IPS-20b (cell line): ENCODE data around the gene ANKRD13C.

Experiments used
- H3K27ac ChIP-seq: one replicate; pipeline ENCODE4 v1.5.1; 2013; ENCODE audit warnings: low read length
- H3K27me3 ChIP-seq: 2 replicates; pipeline ENCODE4 v1.6.1; 2013; ENCODE audit warnings: mild to moderate bottlenecking, low read length, inconsistent platforms; ENCODE audit not compliant: insufficient read depth
- H3K36me3 ChIP-seq: 2 replicates; pipeline ENCODE4 v1.6.1; 2013; ENCODE audit warnings: low read depth, mild to moderate bottlenecking, inconsistent platforms, low read length, moderate library complexity; ENCODE audit not compliant: insufficient read depth
- H3K4me1 ChIP-seq: 2 replicates; pipeline ENCODE4 v1.6.1; 2013; ENCODE audit warnings: mild to moderate bottlenecking, control low read depth, inconsistent platforms, low read length, moderate library complexity; ENCODE audit not compliant: insufficient read depth
- H3K4me3 ChIP-seq: 2 replicates; pipeline ENCODE4 v1.5.1; 2013; ENCODE audit warnings: mild to moderate bottlenecking, low read length, inconsistent platforms
- H3K9ac ChIP-seq: 2 replicates; pipeline ENCODE4 v1.6.1; 2013; ENCODE audit warnings: low read depth, mild to moderate bottlenecking, inconsistent platforms, low read length, moderate library complexity
- H3K9me3 ChIP-seq: 2 replicates; pipeline ENCODE4 v1.6.1; 2013; ENCODE audit warnings: mild to moderate bottlenecking, low read depth, low read length, inconsistent platforms; ENCODE audit not compliant: insufficient read depth

The ANKRD13C gene

GRCh38 chr1:70288166-70288565, 66.4 kb downstream of the ANKRD13C start:
- Histone ChIP-seq H3K36me3 (peaks cover 35% of the 10 kb centered on the region), H3K9ac (no peak overlapping the region), H3K9me3 (no peaks in the 10 kb centered on the region), H3K4me3 (no peak overlapping the region), H3K27me3 (no peaks in the 10 kb centered on the region), H3K27ac (no peak overlapping the region), H3K4me1 (no peaks in the 10 kb centered on the region)

GRCh38 chr1:70286453-70286852, 68.1 kb downstream of the ANKRD13C start:
- H3K9ac ChIP-seq: no peak overlapping the region
- H3K4me3 ChIP-seq: no peak overlapping the region
- H3K27me3 ChIP-seq: no peaks in the 10 kb centered on the region
- peaks cover 25% of the 10 kb centered on the region for H3K36me3 ChIP-seq
- no peak overlapping the region for H3K27ac ChIP-seq
- no peaks in the 10 kb centered on the region for H3K4me1 ChIP-seq
- no peaks in the 10 kb centered on the region for H3K9me3 ChIP-seq

DNA sequence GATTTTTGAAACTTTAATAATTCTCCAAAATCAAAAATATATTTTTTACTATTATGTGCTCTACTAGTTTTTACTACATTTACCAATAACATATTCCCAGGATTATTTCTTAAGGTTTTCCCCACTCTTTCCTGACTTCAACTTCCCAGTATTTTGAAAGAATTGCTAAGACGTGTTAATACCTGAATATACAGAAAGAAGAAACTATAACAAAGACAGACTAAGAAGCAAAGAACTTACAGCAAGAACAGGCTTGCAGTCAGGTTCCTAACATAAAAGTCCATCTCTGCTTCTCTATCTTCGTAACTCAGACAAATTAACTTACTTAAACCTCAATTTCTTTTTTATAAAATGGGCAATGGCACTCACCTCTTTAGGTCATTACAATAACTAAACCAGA, 70.2 kb downstream of the ANKRD13C start:
- no peak overlapping the region for H3K27ac ChIP-seq
- peaks cover 18% of the 10 kb centered on the region for H3K36me3 ChIP-seq
- no peaks in the 10 kb centered on the region for H3K9me3 ChIP-seq

GRCh38 chr1:70278710-70279109, 75.8 kb downstream of the ANKRD13C start:
- Histone ChIP-seq H3K27me3 (no peaks in the 10 kb centered on the region), H3K36me3 (peaks cover 26% of the 10 kb centered on the region), H3K4me1 (no peaks in the 10 kb centered on the region), H3K27ac (no peak overlapping the region), H3K9me3 (no peaks in the 10 kb centered on the region), H3K4me3 (no peak overlapping the region), H3K9ac (no peak overlapping the region)

More for the DNA sequence above, 70.2 kb downstream of the ANKRD13C start:
- Histone ChIP-seq H3K4me1 (no peaks in the 10 kb centered on the region), H3K4me3 (no peak overlapping the region), H3K9ac (no peak overlapping the region), H3K27me3 (no peaks in the 10 kb centered on the region)

GRCh38 chr1:70277875-70278274, 76.6 kb downstream of the ANKRD13C start:
- H3K4me3 ChIP-seq: no peak overlapping the region
- H3K9me3 ChIP-seq: no peaks in the 10 kb centered on the region
- H3K27ac ChIP-seq: no peak overlapping the region
- no peaks in the 10 kb centered on the region for H3K27me3 ChIP-seq
- no peak overlapping the region for H3K9ac ChIP-seq
- peaks cover 34% of the 10 kb centered on the region for H3K36me3 ChIP-seq
- H3K4me1 ChIP-seq: no peaks in the 10 kb centered on the region

GRCh38 chr1:70265946-70266345, 88.6 kb downstream of the ANKRD13C start:
- no peaks in the 10 kb centered on the region for H3K4me1 ChIP-seq
- no peak overlapping the region for H3K9ac ChIP-seq
- H3K9me3 ChIP-seq: no peaks in the 10 kb centered on the region
- H3K27ac ChIP-seq: no peak overlapping the region
- no peaks in the 10 kb centered on the region for H3K27me3 ChIP-seq
- no peak overlapping the region for H3K4me3 ChIP-seq
- peaks cover 36% of the 10 kb centered on the region for H3K36me3 ChIP-seq

DNA sequence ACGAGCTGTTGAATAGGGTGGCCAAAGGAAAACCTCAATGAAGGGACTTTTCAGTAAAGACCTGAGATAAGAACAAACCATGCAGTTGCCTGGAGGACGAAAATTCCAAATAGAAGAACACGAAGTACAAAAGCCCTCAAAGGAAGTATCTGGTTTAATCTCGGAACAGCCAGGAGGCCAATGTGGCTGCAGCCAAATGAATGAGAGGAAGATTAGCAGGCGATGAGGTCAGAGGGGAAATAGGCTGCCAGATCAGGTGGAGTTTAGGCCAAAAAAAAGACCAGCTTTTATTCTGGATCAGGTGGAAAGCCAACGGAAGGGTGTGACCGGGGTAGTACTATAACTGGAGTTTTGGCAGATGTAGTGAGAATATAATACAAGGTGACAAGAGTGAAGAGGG, 89.7 kb downstream of the ANKRD13C start:
- Histone ChIP-seq H3K4me3 (no peak overlapping the region), H3K27me3 (no peaks in the 10 kb centered on the region), H3K36me3 (peaks cover 39% of the 10 kb centered on the region; the same call in 1 of the 2 replicates), H3K9ac (no peak overlapping the region), H3K9me3 (no peaks in the 10 kb centered on the region), H3K27ac (no peak overlapping the region), H3K4me1 (no peaks in the 10 kb centered on the region)

GRCh38 chr1:70256664-70257063, 97.9 kb downstream of the ANKRD13C start:
- Histone ChIP-seq H3K36me3 (peaks cover 24% of the 10 kb centered on the region), H3K27me3 (no peaks in the 10 kb centered on the region), H3K4me1 (no peaks in the 10 kb centered on the region), H3K9me3 (no peaks in the 10 kb centered on the region), H3K4me3 (no peak overlapping the region), H3K9ac (no peak overlapping the region), H3K27ac (no peak overlapping the region)

GRCh38 chr1:70248729-70249128, 105.8 kb downstream of the ANKRD13C start:
- no peak overlapping the region for H3K4me3 ChIP-seq
- H3K9ac ChIP-seq: no peak overlapping the region
- H3K27ac ChIP-seq: no peak overlapping the region
- no peaks in the 10 kb centered on the region for H3K4me1 ChIP-seq
- no peaks in the 10 kb centered on the region for H3K9me3 ChIP-seq
- H3K27me3 ChIP-seq: no peaks in the 10 kb centered on the region
- H3K36me3 ChIP-seq: peaks cover 90% of the 10 kb centered on the region

DNA sequence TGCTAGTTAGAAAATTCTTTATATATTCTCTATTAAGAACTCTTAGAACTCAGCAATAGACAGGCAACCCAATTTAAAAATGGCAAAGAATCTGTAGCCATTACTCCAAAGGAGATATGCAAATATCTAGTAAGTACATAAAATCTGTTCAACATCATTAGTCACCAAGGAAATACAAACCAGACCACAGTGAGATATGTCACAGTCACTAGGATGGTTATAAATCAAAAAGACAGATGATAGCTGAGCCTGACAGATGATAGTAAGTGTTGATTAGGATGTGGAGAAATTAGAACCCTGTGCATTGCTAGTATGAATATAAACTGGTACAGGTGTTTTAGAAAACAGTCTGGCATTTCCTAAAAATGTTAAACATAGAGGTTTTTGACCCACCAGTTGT, 106.8 kb downstream of the ANKRD13C start:
- H3K27ac ChIP-seq: no peak overlapping the region
- H3K4me3 ChIP-seq: no peak overlapping the region
- H3K9ac ChIP-seq: no peak overlapping the region
- H3K4me1 ChIP-seq: no peaks in the 10 kb centered on the region
- peaks cover 100% of the 10 kb centered on the region for H3K36me3 ChIP-seq
- no peaks in the 10 kb centered on the region for H3K27me3 ChIP-seq
- no peaks in the 10 kb centered on the region for H3K9me3 ChIP-seq

DNA sequence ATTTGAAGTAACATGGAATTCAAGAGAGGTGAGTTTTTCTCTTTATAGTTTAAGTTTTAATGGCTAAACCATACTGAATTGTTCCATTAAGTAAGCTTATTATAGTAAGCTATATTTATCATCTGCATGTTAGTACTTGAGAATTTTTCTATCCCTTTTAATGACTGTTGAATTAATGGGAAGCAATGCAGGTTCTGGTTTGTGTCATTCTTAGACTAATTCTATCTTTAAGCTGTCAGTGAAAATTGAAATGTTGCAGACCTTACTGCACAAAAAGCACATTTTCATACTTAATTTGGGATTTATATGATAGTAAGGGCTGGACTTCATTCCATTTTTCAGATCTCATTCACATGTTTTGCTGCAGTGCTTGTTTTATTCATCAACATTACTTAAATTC, 107.4 kb downstream of the ANKRD13C start:
- H3K4me1 ChIP-seq: no peaks in the 10 kb centered on the region
- no peak overlapping the region for H3K9ac ChIP-seq
- H3K27me3 ChIP-seq: no peaks in the 10 kb centered on the region
- H3K36me3 ChIP-seq: peaks cover 100% of the 10 kb centered on the region
- no peak overlapping the region for H3K27ac ChIP-seq
- no peak overlapping the region for H3K4me3 ChIP-seq
- H3K9me3 ChIP-seq: no peaks in the 10 kb centered on the region

DNA sequence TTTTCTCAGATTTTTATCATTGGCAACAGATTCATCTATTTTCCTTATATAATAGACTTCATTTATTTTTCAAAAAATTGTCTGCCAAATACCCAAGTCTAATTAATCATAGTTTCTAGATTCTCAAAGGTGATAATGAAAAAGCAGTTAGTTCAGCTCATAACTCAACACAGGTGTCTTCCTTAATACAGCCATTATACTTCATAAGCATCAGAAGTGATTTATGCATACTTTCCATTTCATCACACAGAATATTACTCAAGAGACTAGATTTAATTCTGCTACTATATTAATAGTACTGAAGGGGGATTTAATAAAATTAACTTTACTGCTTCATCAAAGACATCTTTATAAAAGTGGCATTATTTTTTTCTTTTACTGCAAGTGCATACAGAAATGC, 114.6 kb downstream of the ANKRD13C start:
- Histone ChIP-seq H3K4me3 (no peak overlapping the region), H3K27ac (no peak overlapping the region), H3K9ac (no peak overlapping the region), H3K36me3 (peaks cover 99% of the 10 kb centered on the region), H3K27me3 (no peaks in the 10 kb centered on the region), H3K9me3 (no peaks in the 10 kb centered on the region), H3K4me1 (no peaks in the 10 kb centered on the region)

GRCh38 chr1:70234733-70235132, 119.8 kb downstream of the ANKRD13C start:
- no peaks in the 10 kb centered on the region for H3K4me1 ChIP-seq
- no peak overlapping the region for H3K27ac ChIP-seq
- no peaks in the 10 kb centered on the region for H3K9me3 ChIP-seq
- peaks cover 99% of the 10 kb centered on the region for H3K36me3 ChIP-seq
- H3K9ac ChIP-seq: no peak overlapping the region
- H3K27me3 ChIP-seq: no peaks in the 10 kb centered on the region
- H3K4me3 ChIP-seq: no peak overlapping the region
